HCT116 (cell line): ENCODE measurements around the gene IPP. TPM values are rescaled to one million over a fixed set of nuclear protein-coding genes. Genes with fewer than 3 reads are reported as not detected.

ENCODE experiments used
- ATAC-seq: fragments of 200-7000 bp; cut with Tn5 transposase; 2 replicates; pipeline ENCODE4 v1.9.1; 2020; ENCODE audit warnings: mild to moderate bottlenecking, moderate library complexity
- Bru-seq: library from RNA; stranded (reverse); fragments of 400-500 nt; gene quantifications from one replicate; lab custom pipeline; 2021; lab: Mats Ljungman, UMichigan
- BruChase-seq, 2 experiments: library from RNA; stranded (reverse); fragments of 400-500 nt; gene quantifications; one replicate each; lab custom pipeline; 2021; lab: Mats Ljungman, UMichigan
- BruUV-seq: library from RNA; stranded (reverse); fragments of 400-500 nt; replicated peaks from 2 replicates; lab custom pipeline; 2021; lab: Mats Ljungman, UMichigan
- CTCF ChIA-PET: fragments of 300-600 bp; sonication (Branson Sonifier 250); formaldehyde crosslinking; loops from one replicate; lab custom pipeline; 2021; ENCODE audit warnings: antibody characterized with exemption; lab: Charles Lee
- POLR2A ChIA-PET: fragments of 300-600, 350-600 bp; sonication (Branson Sonifier 250); formaldehyde crosslinking; loops from one replicate; lab custom pipeline; 2021; ENCODE audit warnings: antibody characterized with exemption; lab: Charles Lee
- RAD21 ChIA-PET, 2 experiments: fragments of 300-600 bp; sonication (Branson Sonifier 250); formaldehyde crosslinking; loops; one replicate each; lab custom pipeline; 2023; ENCODE audit warnings: low total read pairs in 2 of 2; ENCODE audit not compliant: uncharacterized antibody in 2 of 2, unreplicated experiment in 2 of 2, low non-redundant PET in 1 of 2; lab: Charles Lee
- DNase-seq: peaks from one replicate; pipeline ENCODE4 v3.0.0-alpha.2; 2010; ENCODE audit warnings: low read depth, low spot score
- H2AFZ ChIP-seq: fragments of 200-600 bp; shearing (Covaris generic), sonication (generic); 2 replicates; pipeline ENCODE4 v1.6.1; 2017; ENCODE audit warnings: low read depth, mixed run types, mixed read lengths, antibody characterized with exemption, low read length; ENCODE audit not compliant: poor library complexity, severe bottlenecking
- H3K27ac ChIP-seq: 2 replicates; pipeline ENCODE4 v1.5.1; 2012; ENCODE audit warnings: low read depth, low read length
- H3K27me3 ChIP-seq: fragments of 200-600 bp; sonication (generic); 2 replicates; pipeline ENCODE4 v1.6.1; 2016; ENCODE audit warnings: mixed run types, low read length, mixed read lengths; ENCODE audit not compliant: insufficient read depth
- H3K36me3 ChIP-seq, 2 experiments: fragments of 200-500 bp in 1 of 2; fragments of 200-600 bp in 1 of 2; sonication (Bioruptor generic) in 1 of 2; sonication (generic) in 1 of 2; 2 replicates each; pipeline versions ENCODE4 v1.5.1 to v1.6.1; 2014 to 2016; ENCODE audit warnings: low read length in 2 of 2, inconsistent platforms in 1 of 2, mixed read lengths in 1 of 2, mixed run types in 1 of 2; ENCODE audit not compliant: insufficient read depth in 2 of 2, control insufficient read depth in 1 of 2
- H3K4me1 ChIP-seq, 2 experiments: fragments of 200-600 bp in 1 of 2; sonication (generic) in 1 of 2; 2 replicates each; pipeline versions ENCODE4 v1.5.1 to v1.6.1; 2012 to 2017; ENCODE audit warnings: low read length in 2 of 2, inconsistent platforms in 1 of 2, mild to moderate bottlenecking in 1 of 2, mixed read lengths in 1 of 2, mixed run types in 1 of 2, moderate library complexity in 1 of 2; ENCODE audit not compliant: insufficient read depth in 2 of 2, control insufficient read depth in 1 of 2
- H3K4me2 ChIP-seq: fragments of 200-600 bp; sonication (generic); 2 replicates; pipeline ENCODE4 v1.6.1; 2017; ENCODE audit warnings: mixed run types, low read length, mixed read lengths
- H3K4me3 ChIP-seq, 2 experiments: fragments of 200-600 bp in 1 of 2; sonication (generic) in 1 of 2; replicated peaks in 1 of 2; 2 replicates each; pipeline ENCODE4 v1.5.1; 2011 to 2016; ENCODE audit warnings: low read length in 2 of 2, control low read depth in 1 of 2, low read depth in 1 of 2, mild to moderate bottlenecking in 1 of 2, mixed read lengths in 1 of 2, mixed run types in 1 of 2
- H3K79me2 ChIP-seq: fragments of 200-600 bp; sonication (generic); 2 replicates; pipeline ENCODE4 v1.6.1; 2017; ENCODE audit warnings: mild to moderate bottlenecking, mixed run types, low read length, moderate library complexity, mixed read lengths; ENCODE audit not compliant: insufficient read depth
- H3K9ac ChIP-seq: fragments of 200-600 bp; sonication (generic); 2 replicates; pipeline ENCODE4 v1.6.1; 2016; ENCODE audit warnings: low read length, mixed read lengths
- H3K9me2 ChIP-seq: fragments of 200-600 bp; sonication (generic), shearing (Covaris generic); 2 replicates; pipeline ENCODE4 v1.6.1; 2017; ENCODE audit warnings: mixed run types, mild to moderate bottlenecking, moderate library complexity; ENCODE audit not compliant: insufficient read depth
- H3K9me3 ChIP-seq, 2 experiments: fragments of 200-500 bp in 1 of 2; fragments of 200-600 bp in 1 of 2; sonication (Bioruptor generic) in 1 of 2; sonication (generic) in 1 of 2; 2 replicates each; pipeline ENCODE4 v1.6.1; 2014 to 2017; ENCODE audit warnings: low read length in 2 of 2, mixed read lengths in 2 of 2, inconsistent platforms in 1 of 2, low read depth in 1 of 2, mild to moderate bottlenecking in 1 of 2, mixed run types in 1 of 2, moderate library complexity in 1 of 2; ENCODE audit not compliant: control insufficient read depth in 1 of 2, insufficient read depth in 1 of 2
- H4K20me1 ChIP-seq: fragments of 200-600 bp; sonication (generic), shearing (Covaris generic); 2 replicates; pipeline ENCODE4 v1.6.1; 2017; ENCODE audit warnings: mixed run types, mild to moderate bottlenecking, moderate library complexity; ENCODE audit not compliant: insufficient read depth
- ATF3 ChIP-seq: IDR thresholded peaks from 2 replicates; pipeline ENCODE4 v1.6.1; 2012
- CBX3 ChIP-seq: IDR thresholded peaks from 2 replicates; pipeline ENCODE4 v1.6.1; 2012; ENCODE audit warnings: low read depth
- CEBPB ChIP-seq: IDR thresholded peaks from 2 replicates; pipeline ENCODE4 v1.6.1; 2012; ENCODE audit warnings: low read depth
- CTCF ChIP-seq, 3 experiments: fragments of 200-600 bp in 1 of 3; sonication (generic) in 1 of 3; IDR thresholded peaks in 2 of 3; conservative IDR thresholded peaks in 1 of 3; 2 replicates each; pipeline ENCODE4 v1.5.1; 2012 to 2017; ENCODE audit warnings: low read depth in 2 of 3, low read length in 2 of 3, antibody characterized with exemption in 1 of 3, borderline replicate concordance in 1 of 3, control low read depth in 1 of 3, mild to moderate bottlenecking in 1 of 3, mixed read lengths in 1 of 3, mixed run types in 1 of 3, moderate library complexity in 1 of 3; ENCODE audit not compliant: insufficient read depth in 1 of 3
- EGR1 ChIP-seq: IDR thresholded peaks from 2 replicates; pipeline ENCODE4 v1.6.1; 2012; ENCODE audit warnings: low read depth
- ELF1 ChIP-seq: IDR thresholded peaks from 2 replicates; pipeline ENCODE4 v1.6.1; 2012; ENCODE audit warnings: low read depth, borderline replicate concordance
- EZH2phosphoT487 ChIP-seq: fragments of 200-600 bp; IDR thresholded peaks from 2 replicates; pipeline ENCODE4 v1.6.1; 2018; ENCODE audit warnings: antibody characterized with exemption, borderline replicate concordance
- FOSL1 ChIP-seq: IDR thresholded peaks from 2 replicates; pipeline ENCODE4 v1.6.1; 2012; ENCODE audit warnings: low read depth
- JUND ChIP-seq: IDR thresholded peaks from 2 replicates; pipeline ENCODE4 v1.6.1; 2012
- MAX ChIP-seq: IDR thresholded peaks from 2 replicates; pipeline ENCODE4 v1.6.1; 2012
- POLR2A ChIP-seq: IDR thresholded peaks from 2 replicates; pipeline ENCODE4 v1.7.0; 2011; ENCODE audit warnings: borderline replicate concordance; ENCODE audit not compliant: insufficient read depth, insufficient read length; ENCODE audit errors: extremely low read depth
- POLR2AphosphoS5 ChIP-seq: IDR thresholded peaks from 2 replicates; pipeline ENCODE4 v1.6.1; 2011; ENCODE audit warnings: mild to moderate bottlenecking, low read depth, low read length, moderate library complexity
- RAD21 ChIP-seq: IDR thresholded peaks from 2 replicates; pipeline ENCODE4 v1.6.1; 2012; ENCODE audit warnings: low read depth, mild to moderate bottlenecking
- SIN3A ChIP-seq: IDR thresholded peaks from 2 replicates; pipeline ENCODE4 v1.6.1; 2012; ENCODE audit warnings: low read depth
- SRF ChIP-seq: IDR thresholded peaks from 2 replicates; pipeline ENCODE4 v1.6.1; 2012; ENCODE audit warnings: low read depth
- TCF7L2 ChIP-seq: IDR thresholded peaks from 2 replicates; pipeline ENCODE4 v1.7.0; 2011; ENCODE audit warnings: borderline replicate concordance, inconsistent platforms; ENCODE audit not compliant: insufficient read depth, insufficient read length; ENCODE audit errors: extremely low read depth
- ZNF274 ChIP-seq: fragments of 200-500 bp; sonication (Bioruptor generic); IDR thresholded peaks from 2 replicates; pipeline ENCODE4 v1.6.1; 2014; ENCODE audit warnings: mild to moderate bottlenecking, low read depth, low read length, inconsistent platforms
- intact Hi-C: fragments of 100-400 bp; cut with micrococcal nuclease; formaldehyde crosslinking; loops from 2 replicates; pipeline ENCODE4 v1.10.0; 2022
- long read RNA-seq: library from polyadenylated mRNA; unstranded; transcript quantifications from one replicate; pipeline ENCODE4 v2.0.0, GENCODE V29; 2021; ENCODE audit not compliant: unreplicated experiment
- polyA plus RNA-seq: library from polyadenylated mRNA; unstranded; fragments of >200 nt; gene quantifications from 2 replicates; pipeline ENCODE4 v1.2.1, GENCODE V29; 2012; ENCODE audit warnings: missing spikeins
- total RNA-seq: library from RNA; stranded (reverse); gene quantifications from one replicate; pipeline ENCODE4 v1.2.1, GENCODE V29; 2021; ENCODE audit not compliant: unreplicated experiment
- TF ChIP-seq, protein P1 (sequence below): IDR thresholded peaks from 2 replicates; pipeline ENCODE4 v1.6.1; 2012; ENCODE audit warnings: low read depth

The IPP gene
- total RNA-seq (13.8 TPM), Bru-seq, nascent RNA (percentile 62 among the genes with signal in this experiment), BruChase-seq, experiment 1, labeled RNA remaining after a 6-hour chase (percentile 71 among the genes with signal in this experiment), BruChase-seq, experiment 2, labeled RNA remaining after a 2-hour chase (percentile 64 among the genes with signal in this experiment)
- polyA plus RNA-seq, result 6.3 and 7.7 TPM in 2 replicates
- long read RNA-seq, transcript IPP-202 (9 exons, 3,113 nt), result major isoform, 20 of 57 reads
- long read RNA-seq, partial matches to known transcripts, result 16 of 57 reads
- long read RNA-seq, other reads (novel, unspliced or antisense), result 20 of 57 reads

- Histone ChIP-seq H3K4me1 (peaks cover 8 to 32% of the 10 kb centered on the region in 2 experiments), H3K27ac (peak within 1 kb of the TSS; percentile 95), H3K9ac (peak within 1 kb of the TSS; percentile 98), H2AFZ (peak within 1 kb of the TSS; percentile 70), H4K20me1 (no peaks in the 10 kb centered on the region), H3K27me3 (no peaks in the 10 kb centered on the region), H3K9me2 (no peaks in the 10 kb centered on the region), H3K36me3 (no peaks in the 10 kb centered on the region), H3K79me2 (peaks cover 10% of the 10 kb centered on the region), H3K4me3 (peak within 1 kb of the TSS; percentile 90 to 97), H3K4me2 (peak within 1 kb of the TSS; percentile 98), H3K9me3 (no peaks in the 10 kb centered on the region)
- ChIA-PET POLR2A (interaction anchor here (0.7 kb wide), 1 partner anchor 62 kb away, joined by 3 read pairs; no protein-coding TSS in a partner anchor), CTCF (no interaction called here), RAD21 (no interaction called here)
- ATAC-seq, result peak; percentile 98
- intact Hi-C loops, result loop anchor here (2.0 kb wide), 1 partner anchor 64 kb away; the partner anchor contains the start of gene GPBP1L1
- no TSS peak for BruUV-seq
- peak; percentile 94 for DNase-seq
- peak; percentile 94 for TF ChIP-seq SIN3A
- TF ChIP-seq TCF7L2, result no peak
- peak; percentile 76 for TF ChIP-seq EGR1
- no peak for TF ChIP-seq SRF
- TF ChIP-seq POLR2A, result peak; percentile 87
- TF ChIP-seq CTCF (IDR thresholded peaks at IDR 0.05 in 2 of 3, conservative IDR thresholded peaks at IDR 0.05 in 1 of 3; ENCODE audit: borderline replicate concordance in 1 of 3, insufficient read depth in 1 of 3, low read depth in 2 of 3, low read length in 2 of 3), result no peak
- no peak for TF ChIP-seq ATF3
- TF ChIP-seq EZH2phosphoT487, result no peak
- TF ChIP-seq CBX3, result peak; percentile 50; the same call in 1 of the 2 replicates
- no peak for TF ChIP-seq ZNF274
- TF ChIP-seq JUND, result 0 out of 2 replicates have a peak, but pooled peaks have one; percentile 18
- TF ChIP-seq, protein P1, sequence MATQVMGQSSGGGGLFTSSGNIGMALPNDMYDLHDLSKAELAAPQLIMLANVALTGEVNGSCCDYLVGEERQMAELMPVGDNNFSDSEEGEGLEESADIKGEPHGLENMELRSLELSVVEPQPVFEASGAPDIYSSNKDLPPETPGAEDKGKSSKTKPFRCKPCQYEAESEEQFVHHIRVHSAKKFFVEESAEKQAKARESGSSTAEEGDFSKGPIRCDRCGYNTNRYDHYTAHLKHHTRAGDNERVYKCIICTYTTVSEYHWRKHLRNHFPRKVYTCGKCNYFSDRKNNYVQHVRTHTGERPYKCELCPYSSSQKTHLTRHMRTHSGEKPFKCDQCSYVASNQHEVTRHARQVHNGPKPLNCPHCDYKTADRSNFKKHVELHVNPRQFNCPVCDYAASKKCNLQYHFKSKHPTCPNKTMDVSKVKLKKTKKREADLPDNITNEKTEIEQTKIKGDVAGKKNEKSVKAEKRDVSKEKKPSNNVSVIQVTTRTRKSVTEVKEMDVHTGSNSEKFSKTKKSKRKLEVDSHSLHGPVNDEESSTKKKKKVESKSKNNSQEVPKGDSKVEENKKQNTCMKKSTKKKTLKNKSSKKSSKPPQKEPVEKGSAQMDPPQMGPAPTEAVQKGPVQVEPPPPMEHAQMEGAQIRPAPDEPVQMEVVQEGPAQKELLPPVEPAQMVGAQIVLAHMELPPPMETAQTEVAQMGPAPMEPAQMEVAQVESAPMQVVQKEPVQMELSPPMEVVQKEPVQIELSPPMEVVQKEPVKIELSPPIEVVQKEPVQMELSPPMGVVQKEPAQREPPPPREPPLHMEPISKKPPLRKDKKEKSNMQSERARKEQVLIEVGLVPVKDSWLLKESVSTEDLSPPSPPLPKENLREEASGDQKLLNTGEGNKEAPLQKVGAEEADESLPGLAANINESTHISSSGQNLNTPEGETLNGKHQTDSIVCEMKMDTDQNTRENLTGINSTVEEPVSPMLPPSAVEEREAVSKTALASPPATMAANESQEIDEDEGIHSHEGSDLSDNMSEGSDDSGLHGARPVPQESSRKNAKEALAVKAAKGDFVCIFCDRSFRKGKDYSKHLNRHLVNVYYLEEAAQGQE, result no peak
- TF ChIP-seq FOSL1, result no peak; the same call in 1 of the 2 replicates
- TF ChIP-seq ELF1, result no peak
- peak; percentile 99 for TF ChIP-seq POLR2AphosphoS5
- peak; percentile 86 for TF ChIP-seq MAX
- TF ChIP-seq RAD21, result peak; percentile 60
- TF ChIP-seq CEBPB, result no peak
Observed at GRCh38 chr1:45750298-45751038, at the start of gene IPP. Gene IPP, minus strand, starts transcription at chr1:45750653. Its CDS starts 4,242 bp downstream, at chr1:45746411.
